HCT116 (cell line): Measurements from ENCODE around the gene CENPC. TPM values are rescaled to one million over a fixed set of nuclear protein-coding genes. Genes with fewer than 3 reads are reported as not detected.

Experiments used
- ATAC-seq: fragments of 200-7000 bp; cut with Tn5 transposase; 2 replicates; pipeline ENCODE4 v1.9.1; 2020; ENCODE audit warnings: mild to moderate bottlenecking, moderate library complexity
- BruUV-seq: library from RNA; stranded (reverse); fragments of 400-500 nt; replicated peaks from 2 replicates; lab custom pipeline; 2021; lab: Mats Ljungman, UMichigan
- CTCF ChIA-PET: fragments of 300-600 bp; sonication (Branson Sonifier 250); formaldehyde crosslinking; loops from one replicate; lab custom pipeline; 2021; ENCODE audit warnings: antibody characterized with exemption; lab: Charles Lee
- POLR2A ChIA-PET: fragments of 300-600, 350-600 bp; sonication (Branson Sonifier 250); formaldehyde crosslinking; loops from one replicate; lab custom pipeline; 2021; ENCODE audit warnings: antibody characterized with exemption; lab: Charles Lee
- RAD21 ChIA-PET, 2 experiments: fragments of 300-600 bp; sonication (Branson Sonifier 250); formaldehyde crosslinking; loops; one replicate each; lab custom pipeline; 2023; ENCODE audit warnings: low total read pairs in 2 of 2; ENCODE audit not compliant: uncharacterized antibody in 2 of 2, unreplicated experiment in 2 of 2, low non-redundant PET in 1 of 2; lab: Charles Lee
- DNase-seq: peaks from one replicate; pipeline ENCODE4 v3.0.0-alpha.2; 2010; ENCODE audit warnings: low read depth, low spot score
- H2AFZ ChIP-seq: fragments of 200-600 bp; shearing (Covaris generic), sonication (generic); 2 replicates; pipeline ENCODE4 v1.6.1; 2017; ENCODE audit warnings: low read depth, mixed run types, mixed read lengths, antibody characterized with exemption, low read length; ENCODE audit not compliant: poor library complexity, severe bottlenecking
- H3K27ac ChIP-seq: 2 replicates; pipeline ENCODE4 v1.5.1; 2012; ENCODE audit warnings: low read depth, low read length
- H3K27me3 ChIP-seq: fragments of 200-600 bp; sonication (generic); 2 replicates; pipeline ENCODE4 v1.6.1; 2016; ENCODE audit warnings: mixed run types, low read length, mixed read lengths; ENCODE audit not compliant: insufficient read depth
- H3K36me3 ChIP-seq, 2 experiments: fragments of 200-500 bp in 1 of 2; fragments of 200-600 bp in 1 of 2; sonication (Bioruptor generic) in 1 of 2; sonication (generic) in 1 of 2; 2 replicates each; pipeline versions ENCODE4 v1.5.1 to v1.6.1; 2014 to 2016; ENCODE audit warnings: low read length in 2 of 2, inconsistent platforms in 1 of 2, mixed read lengths in 1 of 2, mixed run types in 1 of 2; ENCODE audit not compliant: insufficient read depth in 2 of 2, control insufficient read depth in 1 of 2
- H3K4me1 ChIP-seq, 2 experiments: fragments of 200-600 bp in 1 of 2; sonication (generic) in 1 of 2; 2 replicates each; pipeline versions ENCODE4 v1.5.1 to v1.6.1; 2012 to 2017; ENCODE audit warnings: low read length in 2 of 2, inconsistent platforms in 1 of 2, mild to moderate bottlenecking in 1 of 2, mixed read lengths in 1 of 2, mixed run types in 1 of 2, moderate library complexity in 1 of 2; ENCODE audit not compliant: insufficient read depth in 2 of 2, control insufficient read depth in 1 of 2
- H3K4me2 ChIP-seq: fragments of 200-600 bp; sonication (generic); 2 replicates; pipeline ENCODE4 v1.6.1; 2017; ENCODE audit warnings: mixed run types, low read length, mixed read lengths
- H3K4me3 ChIP-seq, 2 experiments: fragments of 200-600 bp in 1 of 2; sonication (generic) in 1 of 2; replicated peaks in 1 of 2; 2 replicates each; pipeline ENCODE4 v1.5.1; 2011 to 2016; ENCODE audit warnings: low read length in 2 of 2, control low read depth in 1 of 2, low read depth in 1 of 2, mild to moderate bottlenecking in 1 of 2, mixed read lengths in 1 of 2, mixed run types in 1 of 2
- H3K79me2 ChIP-seq: fragments of 200-600 bp; sonication (generic); 2 replicates; pipeline ENCODE4 v1.6.1; 2017; ENCODE audit warnings: mild to moderate bottlenecking, mixed run types, low read length, moderate library complexity, mixed read lengths; ENCODE audit not compliant: insufficient read depth
- H3K9ac ChIP-seq: fragments of 200-600 bp; sonication (generic); 2 replicates; pipeline ENCODE4 v1.6.1; 2016; ENCODE audit warnings: low read length, mixed read lengths
- H3K9me2 ChIP-seq: fragments of 200-600 bp; sonication (generic), shearing (Covaris generic); 2 replicates; pipeline ENCODE4 v1.6.1; 2017; ENCODE audit warnings: mixed run types, mild to moderate bottlenecking, moderate library complexity; ENCODE audit not compliant: insufficient read depth
- H3K9me3 ChIP-seq, 2 experiments: fragments of 200-500 bp in 1 of 2; fragments of 200-600 bp in 1 of 2; sonication (Bioruptor generic) in 1 of 2; sonication (generic) in 1 of 2; 2 replicates each; pipeline ENCODE4 v1.6.1; 2014 to 2017; ENCODE audit warnings: low read length in 2 of 2, mixed read lengths in 2 of 2, inconsistent platforms in 1 of 2, low read depth in 1 of 2, mild to moderate bottlenecking in 1 of 2, mixed run types in 1 of 2, moderate library complexity in 1 of 2; ENCODE audit not compliant: control insufficient read depth in 1 of 2, insufficient read depth in 1 of 2
- H4K20me1 ChIP-seq: fragments of 200-600 bp; sonication (generic), shearing (Covaris generic); 2 replicates; pipeline ENCODE4 v1.6.1; 2017; ENCODE audit warnings: mixed run types, mild to moderate bottlenecking, moderate library complexity; ENCODE audit not compliant: insufficient read depth
- CEBPB ChIP-seq: IDR thresholded peaks from 2 replicates; pipeline ENCODE4 v1.6.1; 2012; ENCODE audit warnings: low read depth
- FOSL1 ChIP-seq: IDR thresholded peaks from 2 replicates; pipeline ENCODE4 v1.6.1; 2012; ENCODE audit warnings: low read depth
- POLR2A ChIP-seq: IDR thresholded peaks from 2 replicates; pipeline ENCODE4 v1.7.0; 2011; ENCODE audit warnings: borderline replicate concordance; ENCODE audit not compliant: insufficient read depth, insufficient read length; ENCODE audit errors: extremely low read depth
- POLR2AphosphoS5 ChIP-seq: IDR thresholded peaks from 2 replicates; pipeline ENCODE4 v1.6.1; 2011; ENCODE audit warnings: mild to moderate bottlenecking, low read depth, low read length, moderate library complexity
- YY1 ChIP-seq: IDR thresholded peaks from 2 replicates; pipeline ENCODE4 v1.6.1; 2011; ENCODE audit warnings: low read length, low read depth, moderate library complexity, mild to moderate bottlenecking; ENCODE audit not compliant: insufficient replicate concordance; ENCODE audit errors: extremely low read depth
- ZNF274 ChIP-seq: fragments of 200-500 bp; sonication (Bioruptor generic); IDR thresholded peaks from 2 replicates; pipeline ENCODE4 v1.6.1; 2014; ENCODE audit warnings: mild to moderate bottlenecking, low read depth, low read length, inconsistent platforms
- intact Hi-C: fragments of 100-400 bp; cut with micrococcal nuclease; formaldehyde crosslinking; loops from 2 replicates; pipeline ENCODE4 v1.10.0; 2022
- total RNA-seq: library from RNA; stranded (reverse); gene quantifications from one replicate; pipeline ENCODE4 v1.2.1, GENCODE V29; 2021; ENCODE audit not compliant: unreplicated experiment
- TF ChIP-seq, protein P1 (sequence below): IDR thresholded peaks from 2 replicates; pipeline ENCODE4 v1.6.1; 2012
- TF ChIP-seq, protein P2 (sequence below), 3 experiments: fragments of 200-600 bp in 1 of 3; sonication (generic) in 1 of 3; IDR thresholded peaks in 2 of 3; conservative IDR thresholded peaks in 1 of 3; 2 replicates each; pipeline ENCODE4 v1.5.1; 2012 to 2017; ENCODE audit warnings: low read depth in 2 of 3, low read length in 2 of 3, antibody characterized with exemption in 1 of 3, borderline replicate concordance in 1 of 3, control low read depth in 1 of 3, mild to moderate bottlenecking in 1 of 3, mixed read lengths in 1 of 3, mixed run types in 1 of 3, moderate library complexity in 1 of 3; ENCODE audit not compliant: insufficient read depth in 1 of 3

The CENPC gene
- total RNA-seq, 1 experiment from 2014 or later, result 15.4 TPM

DNA sequence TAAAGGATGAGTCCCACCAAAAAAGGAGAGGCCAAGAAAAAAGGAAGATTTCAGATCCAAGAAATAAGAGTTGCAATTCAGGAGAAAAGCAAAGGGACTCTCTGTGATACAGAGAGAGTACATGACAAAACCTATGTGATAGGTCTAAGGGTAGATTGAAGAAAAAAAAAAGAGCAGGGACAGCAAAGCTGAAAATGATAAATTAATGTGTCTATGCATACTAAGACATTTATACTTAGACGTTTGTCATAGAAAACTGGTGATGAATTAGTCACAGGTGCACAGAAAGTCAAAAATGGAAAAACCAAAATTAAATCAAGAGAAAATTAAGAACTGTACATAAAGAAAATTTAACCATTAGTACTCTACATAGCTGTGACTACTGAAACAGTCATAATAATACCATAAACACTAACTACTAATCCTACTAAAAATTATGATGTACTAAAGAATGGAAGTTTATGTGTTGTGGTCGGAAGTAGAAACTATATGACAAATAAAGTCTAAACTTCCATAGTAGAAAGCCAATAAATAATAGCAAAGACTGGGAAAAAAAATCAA, 9.9 kb downstream of the CENPC start:
- H3K9me2 ChIP-seq, result no peaks in the 10 kb centered on the region
- ChIA-PET CTCF (no interaction called here), POLR2A (interaction anchor here (1.8 kb wide), 1 partner anchor 10 kb away, joined by 4 read pairs; the partner anchor contains the start of gene CENPC)
- H3K4me1 ChIP-seq, result no peaks in the 10 kb centered on the region
- H3K36me3 ChIP-seq, result peaks cover 20 to 35% of the 10 kb centered on the region in 2 experiments
- H3K9me3 ChIP-seq, result no peaks in the 10 kb centered on the region
- TF ChIP-seq POLR2A (no peak), YY1 (no peak), POLR2AphosphoS5 (no peak), CEBPB (no peak), ZNF274 (no peak), FOSL1 (no peak)
- TF ChIP-seq, protein P1, sequence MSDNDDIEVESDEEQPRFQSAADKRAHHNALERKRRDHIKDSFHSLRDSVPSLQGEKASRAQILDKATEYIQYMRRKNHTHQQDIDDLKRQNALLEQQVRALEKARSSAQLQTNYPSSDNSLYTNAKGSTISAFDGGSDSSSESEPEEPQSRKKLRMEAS, result no peak
- TF ChIP-seq, protein P2, sequence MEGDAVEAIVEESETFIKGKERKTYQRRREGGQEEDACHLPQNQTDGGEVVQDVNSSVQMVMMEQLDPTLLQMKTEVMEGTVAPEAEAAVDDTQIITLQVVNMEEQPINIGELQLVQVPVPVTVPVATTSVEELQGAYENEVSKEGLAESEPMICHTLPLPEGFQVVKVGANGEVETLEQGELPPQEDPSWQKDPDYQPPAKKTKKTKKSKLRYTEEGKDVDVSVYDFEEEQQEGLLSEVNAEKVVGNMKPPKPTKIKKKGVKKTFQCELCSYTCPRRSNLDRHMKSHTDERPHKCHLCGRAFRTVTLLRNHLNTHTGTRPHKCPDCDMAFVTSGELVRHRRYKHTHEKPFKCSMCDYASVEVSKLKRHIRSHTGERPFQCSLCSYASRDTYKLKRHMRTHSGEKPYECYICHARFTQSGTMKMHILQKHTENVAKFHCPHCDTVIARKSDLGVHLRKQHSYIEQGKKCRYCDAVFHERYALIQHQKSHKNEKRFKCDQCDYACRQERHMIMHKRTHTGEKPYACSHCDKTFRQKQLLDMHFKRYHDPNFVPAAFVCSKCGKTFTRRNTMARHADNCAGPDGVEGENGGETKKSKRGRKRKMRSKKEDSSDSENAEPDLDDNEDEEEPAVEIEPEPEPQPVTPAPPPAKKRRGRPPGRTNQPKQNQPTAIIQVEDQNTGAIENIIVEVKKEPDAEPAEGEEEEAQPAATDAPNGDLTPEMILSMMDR (IDR thresholded peaks at IDR 0.05 in 2 of 3, conservative IDR thresholded peaks at IDR 0.05 in 1 of 3; ENCODE audit: borderline replicate concordance in 1 of 3, insufficient read depth in 1 of 3, low read depth in 2 of 3, low read length in 2 of 3), result no peak
- TF ChIP-seq, all 23 proteins: peak for 0
- peaks cover 20% of the 10 kb centered on the region for H3K79me2 ChIP-seq
- no peak overlapping the region for H3K27ac ChIP-seq
- BruUV-seq, result no TSS peak
- no peaks in the 10 kb centered on the region for H3K27me3 ChIP-seq
- H3K4me3 ChIP-seq, result no peak overlapping the region
- RAD21 ChIA-PET, result no interaction called here
- intact Hi-C loops, result no loop called here
- no peak overlapping the region for H3K4me2 ChIP-seq
- no peak overlapping the region for H3K9ac ChIP-seq
- ATAC-seq (no peak), DNase-seq (no peak)
- H2AFZ ChIP-seq, result no peak overlapping the region
- 0 out of 2 replicates have a peak, but pooled peaks cover 4% of the 10 kb centered on the region for H4K20me1 ChIP-seq
